Loucy (cell line): ENCODE results near the gene HK1.

Source experiments
- H2AFZ ChIP-seq: fragments of 200-600 bp; sonication (generic); 2 replicates; pipeline ENCODE4 v1.6.0; 2016; ENCODE audit warnings: antibody characterized with exemption, mild to moderate bottlenecking, low read length, moderate library complexity
- H3F3A ChIP-seq: fragments of 200-600 bp; 2 replicates; pipeline ENCODE4 v1.6.0; 2016; ENCODE audit warnings: antibody characterized with exemption, low read depth, mild to moderate bottlenecking
- H3K27me3 ChIP-seq: fragments of 200-600 bp; sonication (generic); 2 replicates; pipeline ENCODE4 v1.6.1; 2014; ENCODE audit warnings: low read length, mild to moderate bottlenecking; ENCODE audit not compliant: insufficient read depth, poor library complexity, severe bottlenecking
- H3K36me3 ChIP-seq: fragments of 200-600 bp; sonication (generic); 2 replicates; pipeline ENCODE4 v1.6.1; 2016; ENCODE audit warnings: low read length; ENCODE audit not compliant: insufficient read depth
- H3K4me1 ChIP-seq: fragments of 200-600 bp; sonication (generic); 2 replicates; pipeline ENCODE4 v1.5.1; 2014; ENCODE audit warnings: low read length, mild to moderate bottlenecking; ENCODE audit not compliant: insufficient read depth, poor library complexity, severe bottlenecking
- H3K4me2 ChIP-seq: fragments of 200-600 bp; sonication (generic); 2 replicates; pipeline ENCODE4 v1.6.0; 2014; ENCODE audit warnings: antibody characterized with exemption, low read length, low read depth, mild to moderate bottlenecking; ENCODE audit not compliant: poor library complexity, severe bottlenecking
- H3K4me3 ChIP-seq: fragments of 200-600 bp; sonication (generic); 2 replicates; pipeline ENCODE4 v1.5.1; 2014; ENCODE audit warnings: low read length, mild to moderate bottlenecking, mixed read lengths; ENCODE audit not compliant: poor library complexity, severe bottlenecking
- H3K79me2 ChIP-seq: fragments of 200-600 bp; sonication (generic); 2 replicates; pipeline ENCODE4 v1.6.1; 2014; ENCODE audit warnings: low read length; ENCODE audit not compliant: insufficient read depth
- H3K9ac ChIP-seq: fragments of 200-600 bp; sonication (generic); 2 replicates; pipeline ENCODE4 v1.6.0; 2014; ENCODE audit warnings: mild to moderate bottlenecking, low read depth, low read length, moderate library complexity; ENCODE audit not compliant: poor library complexity, severe bottlenecking
- H3K9me2 ChIP-seq: fragments of 200-600 bp; sonication (generic); replicated peaks from 2 replicates; pipeline ENCODE4 v1.6.1; 2016; ENCODE audit warnings: low read depth, low read length, mixed read lengths
- H3K9me3 ChIP-seq: fragments of 200-600 bp; sonication (generic); 2 replicates; pipeline ENCODE4 v1.6.1; 2014; ENCODE audit warnings: mild to moderate bottlenecking, antibody characterized with exemption, low read length, low read depth; ENCODE audit not compliant: insufficient read depth
- H4K20me1 ChIP-seq: fragments of 200-600 bp; sonication (generic); 2 replicates; pipeline ENCODE4 v1.6.0; 2014; ENCODE audit warnings: antibody characterized with exemption, low read length, mild to moderate bottlenecking; ENCODE audit not compliant: insufficient read depth, poor library complexity, severe bottlenecking
- EZH2phosphoT487 ChIP-seq: fragments of 200-600 bp; IDR thresholded peaks from 2 replicates; pipeline ENCODE4 v1.6.1; 2018; ENCODE audit warnings: antibody characterized with exemption, mild to moderate bottlenecking, moderate library complexity, borderline replicate concordance
- TF ChIP-seq, protein P1 (sequence below): fragments of 200-600 bp; sonication (generic); conservative IDR thresholded peaks from 2 replicates; pipeline ENCODE4 v1.5.1; 2014; ENCODE audit warnings: mild to moderate bottlenecking, antibody characterized with exemption, low read length

HK1 gene

DNA sequence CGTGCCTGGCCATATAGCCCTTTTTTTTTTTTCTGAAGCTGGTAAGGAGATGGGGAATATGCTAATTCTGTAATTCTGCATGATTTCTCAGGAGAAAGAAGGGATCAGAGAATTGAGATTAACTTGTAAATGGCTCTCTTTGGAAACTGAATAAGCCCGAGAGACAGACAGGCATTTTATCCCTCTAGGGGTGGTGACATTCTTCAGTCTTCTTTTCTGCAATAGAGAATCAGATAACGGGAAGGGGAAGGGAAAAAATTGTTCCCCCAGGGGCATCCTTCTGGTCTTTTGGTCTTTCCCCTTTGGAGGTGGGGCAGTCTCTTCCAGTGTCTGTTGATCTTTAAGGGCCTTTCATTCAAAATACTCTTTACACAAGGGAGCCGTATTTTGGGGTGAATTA lies 34.2 kb downstream of the HK1 start:
- no peaks in the 10 kb centered on the region for H3K79me2 ChIP-seq
- no peaks in the 10 kb centered on the region for H3K9me2 ChIP-seq
- H3K9ac ChIP-seq = no peak overlapping the region
- H4K20me1 ChIP-seq = no peaks in the 10 kb centered on the region
- no peak overlapping the region for H3K4me2 ChIP-seq
- no peak for TF ChIP-seq EZH2phosphoT487
- TF ChIP-seq, protein P1, sequence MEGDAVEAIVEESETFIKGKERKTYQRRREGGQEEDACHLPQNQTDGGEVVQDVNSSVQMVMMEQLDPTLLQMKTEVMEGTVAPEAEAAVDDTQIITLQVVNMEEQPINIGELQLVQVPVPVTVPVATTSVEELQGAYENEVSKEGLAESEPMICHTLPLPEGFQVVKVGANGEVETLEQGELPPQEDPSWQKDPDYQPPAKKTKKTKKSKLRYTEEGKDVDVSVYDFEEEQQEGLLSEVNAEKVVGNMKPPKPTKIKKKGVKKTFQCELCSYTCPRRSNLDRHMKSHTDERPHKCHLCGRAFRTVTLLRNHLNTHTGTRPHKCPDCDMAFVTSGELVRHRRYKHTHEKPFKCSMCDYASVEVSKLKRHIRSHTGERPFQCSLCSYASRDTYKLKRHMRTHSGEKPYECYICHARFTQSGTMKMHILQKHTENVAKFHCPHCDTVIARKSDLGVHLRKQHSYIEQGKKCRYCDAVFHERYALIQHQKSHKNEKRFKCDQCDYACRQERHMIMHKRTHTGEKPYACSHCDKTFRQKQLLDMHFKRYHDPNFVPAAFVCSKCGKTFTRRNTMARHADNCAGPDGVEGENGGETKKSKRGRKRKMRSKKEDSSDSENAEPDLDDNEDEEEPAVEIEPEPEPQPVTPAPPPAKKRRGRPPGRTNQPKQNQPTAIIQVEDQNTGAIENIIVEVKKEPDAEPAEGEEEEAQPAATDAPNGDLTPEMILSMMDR = no peak
- no peaks in the 10 kb centered on the region for H3K9me3 ChIP-seq
- H3K4me3 ChIP-seq = no peak overlapping the region
- no peaks in the 10 kb centered on the region for H3F3A ChIP-seq
- peaks cover 7% of the 10 kb centered on the region for H3K4me1 ChIP-seq
- no peaks in the 10 kb centered on the region for H3K36me3 ChIP-seq
- H2AFZ ChIP-seq = no peak overlapping the region
- H3K27me3 ChIP-seq = no peaks in the 10 kb centered on the region

- Histone ChIP-seq H3K27me3 (no peaks in the 10 kb centered on the region), H3K36me3 (no peaks in the 10 kb centered on the region), H3K9me3 (no peaks in the 10 kb centered on the region), H3F3A (no peaks in the 10 kb centered on the region), H4K20me1 (peaks cover 12% of the 10 kb centered on the region), H3K4me3 (no peak overlapping the region), H3K4me1 (peaks cover 17% of the 10 kb centered on the region), H3K4me2 (no peak overlapping the region), H2AFZ (no peak overlapping the region), H3K79me2 (peaks cover 14% of the 10 kb centered on the region), H3K9ac (no peak overlapping the region), H3K9me2 (no peaks in the 10 kb centered on the region)
- TF ChIP-seq, protein P1 = no peak
- no peak for TF ChIP-seq EZH2phosphoT487
Measured at GRCh38 chr10:69315100-69315542, 36.8 kb downstream of the HK1 start.

GRCh38 chr10:69315610-69316312 lies 37.5 kb downstream of the HK1 start:
- Histone ChIP-seq H3K36me3 (no peaks in the 10 kb centered on the region), H4K20me1 (peaks cover 18% of the 10 kb centered on the region), H3F3A (no peaks in the 10 kb centered on the region), H2AFZ (no peak overlapping the region), H3K4me3 (no peak overlapping the region), H3K9me2 (no peaks in the 10 kb centered on the region), H3K4me2 (no peak overlapping the region), H3K9me3 (no peaks in the 10 kb centered on the region), H3K9ac (no peak overlapping the region), H3K4me1 (peaks cover 23% of the 10 kb centered on the region), H3K27me3 (no peaks in the 10 kb centered on the region), H3K79me2 (peaks cover 21% of the 10 kb centered on the region)
- no peak for TF ChIP-seq EZH2phosphoT487
- TF ChIP-seq, protein P1 = no peak
